ENCODE measurements around the gene DMBX1.

Gene DMBX1

GRCh38 chr1:46508757-46509156 lies 19.1 kb downstream of the DMBX1 start:
- Histone ChIP-seq H3K27ac (ENCODE audit: low read depth, low read length, poor library complexity, severe bottlenecking) (no peak overlapping the region), H3K79me2 (ENCODE audit: insufficient read depth, low read length) (no peaks in the 10 kb centered on the region), H3K9me2 (ENCODE audit: low read depth, low read length) (no peaks in the 10 kb centered on the region), H3K36me3 (ENCODE audit: insufficient read depth, low read length) (no peaks in the 10 kb centered on the region), H4K20me1 (ENCODE audit: insufficient read depth, low read length) (no peaks in the 10 kb centered on the region), H2AFZ (ENCODE audit: low read length) (no peak overlapping the region), H3K4me3 (ENCODE audit: low read depth, low read length, poor library complexity, severe bottlenecking) (no peak overlapping the region), H3K9me3 (ENCODE audit: low read length) (no peaks in the 10 kb centered on the region), H3K9ac (ENCODE audit: low read length) (no peak overlapping the region), H3K4me1 (ENCODE audit: insufficient read depth, low read length, severe bottlenecking) (no peaks in the 10 kb centered on the region), H3K4me2 (ENCODE audit: low read length) (no peak overlapping the region), H3F3A (ENCODE audit: insufficient read depth, low read length) (no peaks in the 10 kb centered on the region), H3K27me3 (ENCODE audit: insufficient read depth, low read length) (no peaks in the 10 kb centered on the region; the same call in 1 of the 2 replicates)
- TF ChIP-seq EZH2 (IDR thresholded peaks at IDR 0.05; ENCODE audit: borderline replicate concordance, low read length) = no peak
- TF ChIP-seq, protein P1, sequence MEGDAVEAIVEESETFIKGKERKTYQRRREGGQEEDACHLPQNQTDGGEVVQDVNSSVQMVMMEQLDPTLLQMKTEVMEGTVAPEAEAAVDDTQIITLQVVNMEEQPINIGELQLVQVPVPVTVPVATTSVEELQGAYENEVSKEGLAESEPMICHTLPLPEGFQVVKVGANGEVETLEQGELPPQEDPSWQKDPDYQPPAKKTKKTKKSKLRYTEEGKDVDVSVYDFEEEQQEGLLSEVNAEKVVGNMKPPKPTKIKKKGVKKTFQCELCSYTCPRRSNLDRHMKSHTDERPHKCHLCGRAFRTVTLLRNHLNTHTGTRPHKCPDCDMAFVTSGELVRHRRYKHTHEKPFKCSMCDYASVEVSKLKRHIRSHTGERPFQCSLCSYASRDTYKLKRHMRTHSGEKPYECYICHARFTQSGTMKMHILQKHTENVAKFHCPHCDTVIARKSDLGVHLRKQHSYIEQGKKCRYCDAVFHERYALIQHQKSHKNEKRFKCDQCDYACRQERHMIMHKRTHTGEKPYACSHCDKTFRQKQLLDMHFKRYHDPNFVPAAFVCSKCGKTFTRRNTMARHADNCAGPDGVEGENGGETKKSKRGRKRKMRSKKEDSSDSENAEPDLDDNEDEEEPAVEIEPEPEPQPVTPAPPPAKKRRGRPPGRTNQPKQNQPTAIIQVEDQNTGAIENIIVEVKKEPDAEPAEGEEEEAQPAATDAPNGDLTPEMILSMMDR (IDR thresholded peaks at IDR 0.05; ENCODE audit: low read length) = no peak

DNA sequence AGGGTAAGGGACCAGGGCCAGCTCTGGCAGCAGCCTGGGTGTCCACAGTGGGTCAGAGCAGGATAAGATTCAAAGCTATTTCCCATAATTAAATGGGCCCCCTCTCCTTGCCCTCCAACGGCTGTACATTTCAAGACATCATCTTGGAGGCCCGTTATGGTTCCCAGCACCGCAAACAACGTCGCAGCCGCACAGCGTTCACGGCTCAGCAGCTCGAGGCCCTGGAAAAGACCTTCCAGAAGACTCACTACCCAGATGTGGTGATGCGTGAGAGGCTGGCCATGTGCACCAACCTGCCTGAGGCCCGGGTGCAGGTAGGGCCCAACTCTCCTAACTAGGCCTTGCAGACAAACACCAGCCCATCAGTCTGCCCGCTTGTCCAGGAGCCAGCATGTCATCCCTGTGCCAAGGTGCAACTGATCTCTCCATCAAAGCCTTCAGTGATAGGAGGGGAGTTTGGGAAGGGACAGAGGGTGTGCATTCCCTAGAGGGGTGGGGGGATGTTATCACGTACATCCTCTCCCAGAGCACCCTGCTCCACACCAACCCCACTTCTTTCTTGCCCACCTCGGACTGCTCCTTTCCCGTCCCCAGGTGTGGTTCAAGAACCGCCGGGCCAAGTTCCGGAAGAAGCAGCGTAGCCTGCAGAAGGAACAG lies 20.8 kb downstream of the DMBX1 start:
- TF ChIP-seq, protein P1 (IDR thresholded peaks at IDR 0.05; ENCODE audit: low read length) = no peak
- no peak for TF ChIP-seq EZH2 (IDR thresholded peaks at IDR 0.05; ENCODE audit: borderline replicate concordance, low read length)

DNA sequence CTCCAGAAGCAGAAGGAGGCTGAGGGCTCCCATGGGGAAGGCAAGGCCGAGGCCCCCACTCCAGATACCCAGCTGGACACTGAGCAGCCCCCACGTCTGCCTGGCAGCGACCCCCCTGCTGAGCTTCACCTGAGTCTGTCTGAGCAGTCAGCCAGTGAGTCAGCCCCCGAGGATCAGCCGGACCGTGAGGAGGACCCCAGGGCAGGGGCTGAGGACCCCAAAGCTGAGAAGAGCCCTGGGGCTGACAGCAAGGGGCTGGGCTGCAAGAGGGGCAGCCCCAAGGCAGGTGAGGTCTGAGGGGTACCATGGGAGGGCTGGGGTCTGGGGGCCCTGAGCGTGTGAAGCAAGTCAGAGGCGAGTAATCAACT lies 21.3 kb downstream of the DMBX1 start:
- Histone ChIP-seq H3K27me3 (ENCODE audit: insufficient read depth, low read length) (no peaks in the 10 kb centered on the region; the same call in 1 of the 2 replicates), H3K36me3 (ENCODE audit: insufficient read depth, low read length) (no peaks in the 10 kb centered on the region), H3K9me2 (ENCODE audit: low read depth, low read length) (no peaks in the 10 kb centered on the region), H2AFZ (ENCODE audit: low read length) (no peak overlapping the region), H3K4me3 (ENCODE audit: low read depth, low read length, poor library complexity, severe bottlenecking) (no peak overlapping the region), H4K20me1 (ENCODE audit: insufficient read depth, low read length) (no peaks in the 10 kb centered on the region), H3K9me3 (ENCODE audit: low read length) (no peaks in the 10 kb centered on the region), H3K27ac (ENCODE audit: low read depth, low read length, poor library complexity, severe bottlenecking) (no peak overlapping the region), H3K79me2 (ENCODE audit: insufficient read depth, low read length) (no peaks in the 10 kb centered on the region), H3K4me1 (ENCODE audit: insufficient read depth, low read length, severe bottlenecking) (no peaks in the 10 kb centered on the region), H3K4me2 (ENCODE audit: low read length) (no peak overlapping the region), H3F3A (ENCODE audit: insufficient read depth, low read length) (no peaks in the 10 kb centered on the region), H3K9ac (ENCODE audit: low read length) (no peak overlapping the region)
- no peak for TF ChIP-seq EZH2 (IDR thresholded peaks at IDR 0.05; ENCODE audit: borderline replicate concordance, low read length)
- TF ChIP-seq, protein P1 (IDR thresholded peaks at IDR 0.05; ENCODE audit: low read length) = no peak

More for the DNA sequence above, 20.8 kb downstream of the DMBX1 start:
- Histone ChIP-seq H3K27me3 (ENCODE audit: insufficient read depth, low read length) (no peaks in the 10 kb centered on the region; the same call in 1 of the 2 replicates), H3K9ac (ENCODE audit: low read length) (no peak overlapping the region), H3K27ac (ENCODE audit: low read depth, low read length, poor library complexity, severe bottlenecking) (no peak overlapping the region), H2AFZ (ENCODE audit: low read length) (no peak overlapping the region), H3F3A (ENCODE audit: insufficient read depth, low read length) (no peaks in the 10 kb centered on the region), H3K4me2 (ENCODE audit: low read length) (no peak overlapping the region), H3K79me2 (ENCODE audit: insufficient read depth, low read length) (no peaks in the 10 kb centered on the region), H3K9me3 (ENCODE audit: low read length) (no peaks in the 10 kb centered on the region), H3K36me3 (ENCODE audit: insufficient read depth, low read length) (no peaks in the 10 kb centered on the region), H3K4me3 (ENCODE audit: low read depth, low read length, poor library complexity, severe bottlenecking) (no peak overlapping the region), H3K4me1 (ENCODE audit: insufficient read depth, low read length, severe bottlenecking) (no peaks in the 10 kb centered on the region), H3K9me2 (ENCODE audit: low read depth, low read length) (no peaks in the 10 kb centered on the region), H4K20me1 (ENCODE audit: insufficient read depth, low read length) (no peaks in the 10 kb centered on the region)
